Astrocyte (in vitro differentiated cells and primary cell): ENCODE data around the gene NOL8. TPM values are rescaled to one million over a fixed set of nuclear protein-coding genes. Genes with fewer than 3 reads are reported as not detected.

Experiments used
- DNase-seq: peaks from one replicate; pipeline ENCODE4 v3.0.0-alpha.2; 2010; ENCODE audit warnings: low read depth
- FAIRE-seq: peaks from 2 replicates; lab custom pipeline; 2011; peaks lifted over from hg19 to GRCh38; lab: Jason Lieb, UNC
- H2AFZ ChIP-seq: 2 replicates; pipeline ENCODE4 v1.6.0; 2012; ENCODE audit warnings: low read depth, low read length, inconsistent platforms
- H3K27ac ChIP-seq: 2 replicates; pipeline ENCODE4 v1.5.1; 2011; ENCODE audit warnings: low read depth, low read length, inconsistent platforms
- H3K27me3 ChIP-seq: 2 replicates; pipeline ENCODE4 v1.6.0; 2011; ENCODE audit warnings: low read length, inconsistent platforms; ENCODE audit not compliant: insufficient read depth
- H3K36me3 ChIP-seq: 2 replicates; pipeline ENCODE4 v1.5.1; 2011; ENCODE audit warnings: low read length, inconsistent platforms; ENCODE audit not compliant: insufficient read depth
- H3K4me1 ChIP-seq: 2 replicates; pipeline ENCODE4 v1.5.1; 2011; ENCODE audit warnings: low read length, inconsistent platforms; ENCODE audit not compliant: insufficient read depth
- H3K4me2 ChIP-seq: 2 replicates; pipeline ENCODE4 v1.6.0; 2012; ENCODE audit warnings: low read length, inconsistent platforms
- H3K4me3 ChIP-seq: 2 replicates; pipeline ENCODE4 v1.5.1; 2011; ENCODE audit warnings: low read depth, mild to moderate bottlenecking, low read length, inconsistent platforms; ENCODE audit not compliant: insufficient read depth
- H3K79me2 ChIP-seq: 2 replicates; pipeline ENCODE4 v1.6.0; 2012; ENCODE audit warnings: mild to moderate bottlenecking, low read length, inconsistent platforms; ENCODE audit not compliant: insufficient read depth
- H3K9ac ChIP-seq: 2 replicates; pipeline ENCODE4 v1.6.0; 2012; ENCODE audit warnings: mild to moderate bottlenecking, low read length, inconsistent platforms
- H3K9me3 ChIP-seq: 2 replicates; pipeline ENCODE4 v1.5.1; 2012; ENCODE audit warnings: low read depth, mild to moderate bottlenecking, low read length, inconsistent platforms; ENCODE audit not compliant: insufficient read depth
- H4K20me1 ChIP-seq: 2 replicates; pipeline ENCODE4 v1.6.0; 2012; ENCODE audit warnings: low read length, inconsistent platforms; ENCODE audit not compliant: insufficient read depth
- H3K27ac Mint-ChIP-seq: one replicate; pipeline ENCODE4 v1.8.0; 2021; ENCODE audit warnings: mild to moderate bottlenecking, mixed read lengths; ENCODE audit not compliant: unreplicated experiment
- H3K27me3 Mint-ChIP-seq: one replicate; pipeline ENCODE4 v1.8.0; 2021; ENCODE audit warnings: low read depth, mixed read lengths; ENCODE audit not compliant: unreplicated experiment
- H3K36me3 Mint-ChIP-seq: one replicate; pipeline ENCODE4 v1.8.0; 2021; ENCODE audit warnings: low read depth, mixed read lengths; ENCODE audit not compliant: unreplicated experiment
- H3K4me1 Mint-ChIP-seq: one replicate; pipeline ENCODE4 v1.8.0; 2021; ENCODE audit warnings: low read depth, mixed read lengths; ENCODE audit not compliant: unreplicated experiment
- H3K4me3 Mint-ChIP-seq: one replicate; pipeline ENCODE4 v1.8.0; 2021; ENCODE audit warnings: mild to moderate bottlenecking, moderate library complexity, mixed read lengths; ENCODE audit not compliant: unreplicated experiment
- H3K9me3 Mint-ChIP-seq: one replicate; pipeline ENCODE4 v1.8.0; 2021; ENCODE audit warnings: mild to moderate bottlenecking, mixed read lengths; ENCODE audit not compliant: unreplicated experiment
- EZH2 ChIP-seq: IDR thresholded peaks from 2 replicates; pipeline ENCODE4 v1.6.1; 2012; ENCODE audit warnings: mild to moderate bottlenecking, low read length, inconsistent platforms; ENCODE audit not compliant: insufficient read depth
- total RNA-seq: library from RNA; stranded (reverse); gene quantifications from 2 replicates; pipeline ENCODE4 v1.2.1, GENCODE V29; 2021
- TF ChIP-seq, protein P1 (sequence below): IDR thresholded peaks from 2 replicates; pipeline ENCODE4 v1.5.1; 2011; ENCODE audit warnings: low read depth, mild to moderate bottlenecking, inconsistent platforms, low read length, moderate library complexity; ENCODE audit not compliant: insufficient read depth

The NOL8 gene
- total RNA-seq, 1 donor from 2014 or later: 33.1 TPM

GRCh38 chr9:92295827-92296258 lies 29.3 kb downstream of the NOL8 start:
- H3K4me2 ChIP-seq: no peak overlapping the region
- H3K4me1 ChIP-seq: peaks cover 19% of the 10 kb centered on the region
- Mint-ChIP-seq H3K36me3 (peaks cover 2% of the 10 kb centered on the region), H3K4me3 (peak overlapping the region; percentile 47), H3K4me1 (peaks cover 21% of the 10 kb centered on the region), H3K27ac (peak overlapping the region; percentile 94), H3K27me3 (no peaks in the 10 kb centered on the region), H3K9me3 (no peaks in the 10 kb centered on the region)
- H3K27ac ChIP-seq: no peak overlapping the region
- DNase-seq (no peak), FAIRE-seq (no peak)
- no peak overlapping the region for H3K9ac ChIP-seq
- peaks cover 26% of the 10 kb centered on the region for H3K79me2 ChIP-seq
- no peaks in the 10 kb centered on the region for H3K9me3 ChIP-seq
- H3K36me3 ChIP-seq: peaks cover 31% of the 10 kb centered on the region
- no peaks in the 10 kb centered on the region for H3K27me3 ChIP-seq
- no peak overlapping the region for H2AFZ ChIP-seq
- peaks cover 12% of the 10 kb centered on the region for H4K20me1 ChIP-seq
- H3K4me3 ChIP-seq: no peak overlapping the region
- TF ChIP-seq, protein P1, sequence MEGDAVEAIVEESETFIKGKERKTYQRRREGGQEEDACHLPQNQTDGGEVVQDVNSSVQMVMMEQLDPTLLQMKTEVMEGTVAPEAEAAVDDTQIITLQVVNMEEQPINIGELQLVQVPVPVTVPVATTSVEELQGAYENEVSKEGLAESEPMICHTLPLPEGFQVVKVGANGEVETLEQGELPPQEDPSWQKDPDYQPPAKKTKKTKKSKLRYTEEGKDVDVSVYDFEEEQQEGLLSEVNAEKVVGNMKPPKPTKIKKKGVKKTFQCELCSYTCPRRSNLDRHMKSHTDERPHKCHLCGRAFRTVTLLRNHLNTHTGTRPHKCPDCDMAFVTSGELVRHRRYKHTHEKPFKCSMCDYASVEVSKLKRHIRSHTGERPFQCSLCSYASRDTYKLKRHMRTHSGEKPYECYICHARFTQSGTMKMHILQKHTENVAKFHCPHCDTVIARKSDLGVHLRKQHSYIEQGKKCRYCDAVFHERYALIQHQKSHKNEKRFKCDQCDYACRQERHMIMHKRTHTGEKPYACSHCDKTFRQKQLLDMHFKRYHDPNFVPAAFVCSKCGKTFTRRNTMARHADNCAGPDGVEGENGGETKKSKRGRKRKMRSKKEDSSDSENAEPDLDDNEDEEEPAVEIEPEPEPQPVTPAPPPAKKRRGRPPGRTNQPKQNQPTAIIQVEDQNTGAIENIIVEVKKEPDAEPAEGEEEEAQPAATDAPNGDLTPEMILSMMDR: no peak
- no peak for TF ChIP-seq EZH2

GRCh38 chr9:92295240-92295790 lies 29.8 kb downstream of the NOL8 start:
- Histone ChIP-seq H4K20me1 (peaks cover 12% of the 10 kb centered on the region), H2AFZ (no peak overlapping the region), H3K9ac (no peak overlapping the region), H3K4me1 (peaks cover 19% of the 10 kb centered on the region), H3K4me3 (no peak overlapping the region), H3K79me2 (peaks cover 32% of the 10 kb centered on the region), H3K36me3 (peaks cover 28% of the 10 kb centered on the region), H3K9me3 (no peaks in the 10 kb centered on the region), H3K4me2 (no peak overlapping the region), H3K27ac (no peak overlapping the region), H3K27me3 (no peaks in the 10 kb centered on the region)
- DNase-seq (no peak), FAIRE-seq (no peak)
- TF ChIP-seq, protein P1: no peak
- no peak for TF ChIP-seq EZH2
- Mint-ChIP-seq H3K4me1 (peaks cover 25% of the 10 kb centered on the region), H3K27me3 (no peaks in the 10 kb centered on the region), H3K36me3 (peaks cover 2% of the 10 kb centered on the region), H3K4me3 (peak overlapping the region; percentile 47), H3K9me3 (no peaks in the 10 kb centered on the region), H3K27ac (peak overlapping the region; percentile 94)

GRCh38 chr9:92294297-92294676 lies 30.9 kb downstream of the NOL8 start:
- TF ChIP-seq, protein P1: no peak
- no peak for TF ChIP-seq EZH2
- peak overlapping the region; percentile 94 for H3K27ac Mint-ChIP-seq
- peak overlapping the region; percentile 93 for H3K4me3 Mint-ChIP-seq
- peaks cover 5% of the 10 kb centered on the region for H3K36me3 Mint-ChIP-seq
- no peak for FAIRE-seq
- Histone ChIP-seq H3K4me1 (peaks cover 19% of the 10 kb centered on the region), H4K20me1 (peaks cover 21% of the 10 kb centered on the region), H3K79me2 (peaks cover 42% of the 10 kb centered on the region), H3K4me2 (peak overlapping the region; percentile 79), H3K36me3 (peaks cover 27% of the 10 kb centered on the region), H3K9ac (peak overlapping the region; percentile 85), H3K27ac (peak overlapping the region; percentile 84), H2AFZ (peak overlapping the region; percentile 81), H3K9me3 (no peaks in the 10 kb centered on the region), H3K4me3 (peak overlapping the region; percentile 91), H3K27me3 (no peaks in the 10 kb centered on the region)
- H3K9me3 Mint-ChIP-seq: no peaks in the 10 kb centered on the region
- H3K4me1 Mint-ChIP-seq: peaks cover 27% of the 10 kb centered on the region
- DNase-seq: no peak
- no peaks in the 10 kb centered on the region for H3K27me3 Mint-ChIP-seq
